B cell (primary cell): Measurements from ENCODE around the gene TSFM. TPM values are rescaled to one million over a fixed set of nuclear protein-coding genes. Genes with fewer than 3 reads are reported as not detected.
A peak's percentile ranks its signal among the peaks of the same experiment; 100 is the strongest.

Experiments
- ATAC-seq: fragments of 200-7000 bp; cut with Tn5 transposase; one replicate; pipeline ENCODE4 v1.10.0; 2021; ENCODE audit warnings: low read depth, mild to moderate bottlenecking, moderate number of reproducible peaks, moderate library complexity
- CTCF ChIA-PET: fragments of 350-600 bp; sonication (Branson Sonifier 250); formaldehyde crosslinking; loops from one replicate; lab custom pipeline; 2021; ENCODE audit warnings: antibody characterized with exemption, inconsistent platforms; lab: Charles Lee
- POLR2A ChIA-PET: fragments of 350-600 bp; sonication (Branson Sonifier 250); formaldehyde crosslinking; loops from one replicate; lab custom pipeline; 2021; ENCODE audit warnings: antibody characterized with exemption; lab: Charles Lee
- DNase-seq: peaks from one replicate; pipeline ENCODE4 v3.0.0; 2013
- H2AFZ ChIP-seq: 2 replicates; pipeline ENCODE4 v1.6.1; 2012; ENCODE audit warnings: mild to moderate bottlenecking, low read depth, low read length; ENCODE audit not compliant: insufficient read depth, poor library complexity, severe bottlenecking
- H3K27ac ChIP-seq, 2 donors: 1 replicate in 1 of 2; 2 replicates in 1 of 2; pipeline ENCODE4 v1.5.1; 2012 to 2013; ENCODE audit warnings: low read length in 2 of 2, mild to moderate bottlenecking in 2 of 2, moderate library complexity in 1 of 2
- H3K27me3 ChIP-seq, 4 experiments: fragments of 200-600 bp in 1 of 4; sonication (generic) in 1 of 4; replicated peaks in 1 of 4; 1 replicate in 2 of 4; 2 replicates in 2 of 4; pipeline versions ENCODE4 v1.6.1 to v1.7.0; 2013 to 2016; ENCODE audit warnings: low read length in 3 of 4, mild to moderate bottlenecking in 2 of 4, mixed read lengths in 1 of 4, moderate library complexity in 1 of 4; ENCODE audit not compliant: insufficient read depth in 4 of 4, control insufficient read depth in 3 of 4; ENCODE audit errors: control extremely low read depth in 1 of 4
- H3K36me3 ChIP-seq, 2 experiments: replicated peaks in 1 of 2; 1 replicate in 1 of 2; 2 replicates in 1 of 2; pipeline versions ENCODE4 v1.6.1 to v1.7.1; 2013; ENCODE audit warnings: low read length in 1 of 2; ENCODE audit not compliant: insufficient read depth in 2 of 2, control insufficient read depth in 1 of 2; ENCODE audit errors: control extremely low read depth in 1 of 2, extremely low read depth in 1 of 2
- H3K4me1 ChIP-seq, 2 donors: fragments of 200-600 bp in 1 of 2; sonication (generic) in 1 of 2; 1 replicate in 1 of 2; 2 replicates in 1 of 2; pipeline versions ENCODE4 v1.5.1 to v1.6.1; 2013 to 2017; ENCODE audit warnings: low read length in 2 of 2; ENCODE audit not compliant: control insufficient read depth in 2 of 2, insufficient read depth in 2 of 2
- H3K4me2 ChIP-seq: replicated peaks from 2 replicates; pipeline ENCODE3; 2012; ENCODE audit warnings: mild to moderate bottlenecking, low read depth, low read length; ENCODE audit not compliant: poor library complexity, severe bottlenecking
- H3K4me3 ChIP-seq, 5 experiments: fragments of 200-600 bp in 1 of 5; sonication (generic) in 1 of 5; 1 replicate in 3 of 5; 2 replicates in 2 of 5; pipeline versions ENCODE4 v1.5.1 to v1.7.0; 2011 to 2016; ENCODE audit warnings: low read length in 4 of 5, mild to moderate bottlenecking in 4 of 5, low read depth in 2 of 5, control low read depth in 1 of 5, moderate library complexity in 1 of 5; ENCODE audit not compliant: insufficient read depth in 1 of 5; ENCODE audit errors: control extremely low read depth in 1 of 5, extremely low read depth in 1 of 5
- H3K79me2 ChIP-seq: fragments of 200-600 bp; sonication (generic); one replicate; pipeline ENCODE4 v1.6.0; 2016; ENCODE audit warnings: low read length; ENCODE audit not compliant: control insufficient read depth, insufficient read depth
- H3K9ac ChIP-seq: fragments of 200-600 bp; sonication (generic); 2 replicates; pipeline ENCODE4 v1.6.1; 2017; ENCODE audit warnings: mild to moderate bottlenecking, low read length, moderate library complexity
- H3K9me3 ChIP-seq, 3 donors: one replicate each; pipeline versions ENCODE4 v1.6.1 to v1.7.1; 2013; ENCODE audit warnings: low read length in 2 of 3; ENCODE audit not compliant: control insufficient read depth in 2 of 3, insufficient read depth in 1 of 3; ENCODE audit errors: control extremely low read depth in 1 of 3
- H4K20me1 ChIP-seq: 2 replicates; pipeline ENCODE4 v1.6.0; 2012; ENCODE audit warnings: mild to moderate bottlenecking, low read length; ENCODE audit not compliant: insufficient read depth, control insufficient read depth, poor library complexity, severe bottlenecking
- H3K27ac Mint-ChIP-seq: one replicate; pipeline ENCODE4 v1.8.0; 2021; ENCODE audit warnings: mixed read lengths
- H3K27me3 Mint-ChIP-seq: one replicate; pipeline ENCODE4 v1.8.0; 2021; ENCODE audit warnings: mixed read lengths
- H3K4me1 Mint-ChIP-seq: one replicate; pipeline ENCODE4 v1.8.0; 2021; ENCODE audit warnings: mixed read lengths
- H3K4me3 Mint-ChIP-seq: one replicate; pipeline ENCODE4 v1.8.0; 2021; ENCODE audit warnings: mixed read lengths
- H3K9me3 Mint-ChIP-seq: one replicate; pipeline ENCODE4 v1.8.0; 2022; ENCODE audit warnings: mixed read lengths; ENCODE audit not compliant: insufficient read depth
- EZH2 ChIP-seq: IDR thresholded peaks from 2 replicates; pipeline ENCODE4 v1.6.1; 2012; ENCODE audit warnings: borderline replicate concordance, low read depth, mild to moderate bottlenecking, moderate library complexity, low read length; ENCODE audit not compliant: insufficient read depth, poor library complexity, severe bottlenecking
- WGBS: methylation state at CpG from one replicate; pipeline ENCODE4 v1.1.5; 2013; ENCODE audit warnings: missing lambda C conversion rate; ENCODE audit not compliant: insufficient coverage; 5-methylcytosine and 5-hydroxymethylcytosine counted together
- intact Hi-C: fragments of 100-400 bp; cut with micrococcal nuclease; formaldehyde crosslinking; loops from one replicate; pipeline ENCODE4 v1.10.0; 2022
- polyA plus RNA-seq: library from polyadenylated mRNA; depleted of rRNA; stranded (reverse); fragments of >200 nt; gene quantifications from 2 replicates; pipeline ENCODE4 v1.2.3, GENCODE V29; 2012
- total RNA-seq, 2 donors: library from RNA; stranded (reverse); fragments of 120-200 nt in 1 of 2; gene quantifications; 1 replicate in 1 of 2; 2 replicates in 1 of 2; pipeline versions ENCODE4 v1.2.3 to v1.2.4, GENCODE V29; 2013 to 2022
- TF ChIP-seq, protein P1 (sequence below): fragments of 200-600 bp; IDR thresholded peaks from one replicate; pipeline ENCODE4 v1.8.0; 2022; ENCODE audit warnings: antibody characterized with exemption, mild to moderate bottlenecking

TSFM gene
- total and polyA plus RNA-seq, 2 donors (not counting 1 experiment from before 2014, with no cell fraction given), result 5.6 to 20.9 TPM

GRCh38 chr12:57832966-57833365, 50.4 kb downstream of the TSFM start:
- peak overlapping the region; percentile 35 for H3K4me2 ChIP-seq
- H3K4me1 Mint-ChIP-seq, result peaks cover 68% of the 10 kb centered on the region
- peaks cover 0 to 21% of the 10 kb centered on the region in 2 experiments for H3K36me3 ChIP-seq
- TF ChIP-seq EZH2, result no peak
- TF ChIP-seq, protein P1, sequence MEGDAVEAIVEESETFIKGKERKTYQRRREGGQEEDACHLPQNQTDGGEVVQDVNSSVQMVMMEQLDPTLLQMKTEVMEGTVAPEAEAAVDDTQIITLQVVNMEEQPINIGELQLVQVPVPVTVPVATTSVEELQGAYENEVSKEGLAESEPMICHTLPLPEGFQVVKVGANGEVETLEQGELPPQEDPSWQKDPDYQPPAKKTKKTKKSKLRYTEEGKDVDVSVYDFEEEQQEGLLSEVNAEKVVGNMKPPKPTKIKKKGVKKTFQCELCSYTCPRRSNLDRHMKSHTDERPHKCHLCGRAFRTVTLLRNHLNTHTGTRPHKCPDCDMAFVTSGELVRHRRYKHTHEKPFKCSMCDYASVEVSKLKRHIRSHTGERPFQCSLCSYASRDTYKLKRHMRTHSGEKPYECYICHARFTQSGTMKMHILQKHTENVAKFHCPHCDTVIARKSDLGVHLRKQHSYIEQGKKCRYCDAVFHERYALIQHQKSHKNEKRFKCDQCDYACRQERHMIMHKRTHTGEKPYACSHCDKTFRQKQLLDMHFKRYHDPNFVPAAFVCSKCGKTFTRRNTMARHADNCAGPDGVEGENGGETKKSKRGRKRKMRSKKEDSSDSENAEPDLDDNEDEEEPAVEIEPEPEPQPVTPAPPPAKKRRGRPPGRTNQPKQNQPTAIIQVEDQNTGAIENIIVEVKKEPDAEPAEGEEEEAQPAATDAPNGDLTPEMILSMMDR, result no peak
- H3K27me3 Mint-ChIP-seq, result no peaks in the 10 kb centered on the region
- H3K9me3 ChIP-seq, result no peaks in the 10 kb centered on the region
- peak overlapping the region in 1 of 2 donors; percentile 67 for H3K27ac ChIP-seq
- intact Hi-C loops, result loop anchor here (5.0 kb wide), 1 partner anchor 76 kb away; the partner anchor contains the start of gene MARCHF9
- peak overlapping the region; percentile 19 for H3K4me3 Mint-ChIP-seq
- WGBS, result 50% methylated on average over 10 of the region's 10 CpGs
- H3K27ac Mint-ChIP-seq, result peak overlapping the region; percentile 6
- H3K4me3 ChIP-seq, result no peak overlapping the region
- no peak for ATAC-seq
- no peak overlapping the region for H3K9ac ChIP-seq
- DNase-seq, result no peak
- ChIA-PET CTCF (interaction anchor here (0.6 to 8.4 kb wide), 14 partner anchors 11 to 1232 kb away, joined by 3 to 182 read pairs (median 8); partner anchors contain the start of genes CTDSP2 and TSFM), POLR2A (interaction anchor here (0.6 to 1.0 kb wide), 6 partner anchors 21 to 72 kb away, joined by 3 to 13 read pairs (median 4); no protein-coding TSS in a partner anchor)
- no peaks in the 10 kb centered on the region for H3K9me3 Mint-ChIP-seq
- no peaks in the 10 kb centered on the region for H3K27me3 ChIP-seq
- no peak overlapping the region for H2AFZ ChIP-seq
- peaks cover 97% of the 10 kb centered on the region for H3K79me2 ChIP-seq
- H4K20me1 ChIP-seq, result peaks cover 99% of the 10 kb centered on the region
- peaks cover 65 to 72% of the 10 kb centered on the region in 2 donors for H3K4me1 ChIP-seq

DNA sequence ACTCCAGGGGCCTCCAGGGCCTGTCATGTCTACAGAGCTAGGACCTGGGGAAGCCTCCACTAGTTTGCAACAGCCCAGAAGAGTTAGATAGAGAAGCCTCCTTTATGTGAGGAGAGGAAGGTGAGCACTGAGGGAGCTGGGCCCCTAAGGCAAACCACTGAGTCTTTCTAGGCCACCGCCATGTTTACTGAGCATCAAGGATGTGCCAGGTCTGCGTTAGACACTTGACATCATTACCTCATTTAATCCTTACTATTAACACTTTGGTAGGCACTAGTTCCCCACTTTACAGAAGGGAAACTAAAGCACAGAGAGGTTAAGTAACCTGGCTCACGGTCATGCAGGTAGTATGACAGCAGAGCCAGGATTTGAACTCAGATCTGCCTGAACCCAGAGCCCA, 51.1 kb downstream of the TSFM start:
- H3K27me3 ChIP-seq, result no peaks in the 10 kb centered on the region
- peaks cover 99% of the 10 kb centered on the region for H4K20me1 ChIP-seq
- intact Hi-C loops, result loop anchor here (5.0 kb wide), 1 partner anchor 76 kb away; the partner anchor contains the start of gene MARCHF9
- H3K4me1 Mint-ChIP-seq, result peaks cover 76% of the 10 kb centered on the region
- H3K36me3 ChIP-seq, result peaks cover 0 to 16% of the 10 kb centered on the region in 2 experiments
- peaks cover 72 to 79% of the 10 kb centered on the region in 2 donors for H3K4me1 ChIP-seq
- DNase-seq (no peak), ATAC-seq (no peak)
- H2AFZ ChIP-seq, result no peak overlapping the region
- H3K79me2 ChIP-seq, result peaks cover 97% of the 10 kb centered on the region
- TF ChIP-seq, protein P1, result no peak
- TF ChIP-seq EZH2, result no peak
- H3K9me3 ChIP-seq, result no peaks in the 10 kb centered on the region
- no peaks in the 10 kb centered on the region for H3K9me3 Mint-ChIP-seq
- peak overlapping the region; percentile 35 for H3K4me2 ChIP-seq
- no peaks in the 10 kb centered on the region for H3K27me3 Mint-ChIP-seq
- 90% methylated on average over 3 of the region's 3 CpGs for WGBS
- ChIA-PET CTCF (interaction anchor here (1.8 to 8.4 kb wide), 10 partner anchors 10 to 107 kb away, joined by 3 to 182 read pairs (median 12); partner anchors contain the start of genes CTDSP2 and TSFM), POLR2A (interaction anchor here (0.9 to 1.0 kb wide), 2 partner anchors 31 to 65 kb away, joined by 3 to 13 read pairs; no protein-coding TSS in a partner anchor)
- H3K9ac ChIP-seq, result no peak overlapping the region
- H3K27ac Mint-ChIP-seq, result peak overlapping the region; percentile 61
- peak overlapping the region in 1 of 2 donors; percentile 67 for H3K27ac ChIP-seq
- H3K4me3 ChIP-seq, result no peak overlapping the region
- peak overlapping the region; percentile 50 for H3K4me3 Mint-ChIP-seq
